GM04504 (cell line): ENCODE measurements around the gene DIP2A.
"Not testable (repeated sequence)": the region's sequence is repeated elsewhere in the genome, so short reads cannot be mapped to it uniquely, and the experiment has no call there.

ENCODE experiments used
- DNase-seq: peaks from one replicate; pipeline ENCODE4 v3.0.0-alpha.2; 2012; ENCODE audit warnings: low read depth

The DIP2A gene

GRCh38 chr21:46557919-46558392 lies 99.3 kb downstream of the DIP2A start:
- no peak for DNase-seq

GRCh38 chr21:46559291-46559983 lies 100.7 kb downstream of the DIP2A start:
- DNase-seq, result no peak

GRCh38 chr21:46560568-46561444 lies 102.1 kb downstream of the DIP2A start:
- DNase-seq, result no peak

GRCh38 chr21:46561445-46562090 lies 102.9 kb downstream of the DIP2A start:
- DNase-seq, result no peak

GRCh38 chr21:46562472-46562871 lies 103.8 kb downstream of the DIP2A start:
- no peak for DNase-seq

GRCh38 chr21:46562964-46563607 lies 104.4 kb downstream of the DIP2A start:
- no peak for DNase-seq

- DNase-seq, result peak; percentile 9
Observed at GRCh38 chr21:46564391-46564790, 105.7 kb downstream of the DIP2A start.

DNA sequence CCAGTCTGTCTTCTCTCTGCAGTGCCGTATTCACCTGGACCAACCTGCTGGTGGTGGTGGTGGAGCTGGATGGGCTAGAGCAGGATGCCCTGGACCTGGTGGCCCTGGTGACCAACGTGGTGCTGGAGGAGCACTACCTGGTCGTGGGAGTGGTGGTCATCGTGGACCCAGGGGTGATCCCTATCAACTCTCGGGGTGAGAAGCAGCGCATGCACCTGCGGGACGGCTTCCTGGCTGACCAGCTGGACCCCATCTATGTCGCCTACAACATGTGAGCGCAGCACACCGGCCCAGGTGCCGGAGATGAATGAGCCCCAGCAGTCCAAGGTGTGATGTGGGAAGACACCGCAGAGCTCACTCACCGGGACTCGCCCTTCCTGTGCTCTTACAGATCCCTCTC lies 108.7 kb downstream of the DIP2A start:
- DNase-seq, result no peak

GRCh38 chr21:46568562-46568961 lies 109.9 kb downstream of the DIP2A start:
- DNase-seq, result no peak

GRCh38 chr21:46569081-46569480 lies 110.4 kb downstream of the DIP2A start:
- peak; percentile 3 for DNase-seq

DNA sequence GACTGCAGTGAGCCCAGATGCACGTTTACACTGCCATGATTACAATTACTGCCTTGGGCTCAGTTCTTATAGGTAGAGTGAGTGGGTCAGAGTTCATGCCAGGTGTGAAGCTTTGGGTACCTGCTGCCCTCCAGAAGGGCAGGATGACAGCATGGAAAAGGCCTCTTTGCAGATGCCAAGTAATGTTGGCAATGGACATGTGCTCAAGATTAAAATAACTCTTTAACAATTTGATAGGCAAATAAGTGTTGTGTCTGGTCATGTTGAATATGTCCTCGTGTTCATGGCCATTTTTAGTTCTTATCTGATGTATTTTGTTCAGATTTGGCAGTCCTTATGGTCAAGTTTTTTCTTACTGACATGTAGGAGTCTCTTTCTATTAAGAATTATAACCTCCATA lies 111.4 kb downstream of the DIP2A start:
- DNase-seq, result no peak

- DNase-seq, result no peak
Observed at GRCh38 chr21:46570631-46571030, 111.9 kb downstream of the DIP2A start.

GRCh38 chr21:46572850-46573249 lies 114.2 kb downstream of the DIP2A start:
- DNase-seq, result no peak

DNA sequence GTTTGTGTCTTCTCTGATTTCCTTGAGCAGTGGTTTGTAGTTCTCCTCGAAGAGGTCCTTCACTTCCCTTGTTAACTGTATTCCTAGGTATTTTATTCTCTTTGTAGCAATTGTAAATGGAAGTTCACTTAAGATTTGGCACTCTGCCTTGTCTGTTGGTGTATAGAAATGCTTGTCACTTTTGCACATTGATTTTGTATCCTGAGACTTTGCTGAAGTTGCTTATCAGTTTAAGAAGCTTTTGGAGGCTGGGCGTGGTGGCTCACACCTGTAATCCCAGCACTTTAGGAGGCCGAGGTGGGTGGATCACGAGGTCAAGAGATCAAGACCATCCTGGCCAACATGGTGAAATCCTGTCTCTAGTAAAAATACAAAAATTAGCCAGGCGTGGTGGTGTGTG lies 119.1 kb downstream of the DIP2A start:
- not testable (repeated sequence) for DNase-seq

DNA sequence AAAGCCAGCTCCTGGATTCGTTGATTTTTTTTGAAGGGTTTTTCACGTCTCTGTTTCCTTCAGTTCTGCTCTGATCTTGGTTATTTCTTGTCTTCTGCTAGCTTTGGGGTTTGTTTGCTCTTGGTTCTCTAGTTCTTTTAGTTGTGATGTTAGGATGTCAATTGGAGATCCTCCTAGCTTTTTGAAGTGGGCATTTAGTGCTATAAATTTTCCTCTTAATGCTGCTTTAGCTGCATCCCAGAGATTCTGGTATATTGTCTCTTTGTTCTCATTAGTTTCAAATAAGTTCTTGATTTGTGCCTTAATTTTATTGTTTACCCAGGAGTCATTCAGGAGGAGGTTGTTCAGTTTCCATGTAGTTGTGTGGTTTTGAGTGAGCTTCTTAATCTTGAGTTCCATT lies 120.7 kb downstream of the DIP2A start:
- DNase-seq, result not testable (repeated sequence)

DNA sequence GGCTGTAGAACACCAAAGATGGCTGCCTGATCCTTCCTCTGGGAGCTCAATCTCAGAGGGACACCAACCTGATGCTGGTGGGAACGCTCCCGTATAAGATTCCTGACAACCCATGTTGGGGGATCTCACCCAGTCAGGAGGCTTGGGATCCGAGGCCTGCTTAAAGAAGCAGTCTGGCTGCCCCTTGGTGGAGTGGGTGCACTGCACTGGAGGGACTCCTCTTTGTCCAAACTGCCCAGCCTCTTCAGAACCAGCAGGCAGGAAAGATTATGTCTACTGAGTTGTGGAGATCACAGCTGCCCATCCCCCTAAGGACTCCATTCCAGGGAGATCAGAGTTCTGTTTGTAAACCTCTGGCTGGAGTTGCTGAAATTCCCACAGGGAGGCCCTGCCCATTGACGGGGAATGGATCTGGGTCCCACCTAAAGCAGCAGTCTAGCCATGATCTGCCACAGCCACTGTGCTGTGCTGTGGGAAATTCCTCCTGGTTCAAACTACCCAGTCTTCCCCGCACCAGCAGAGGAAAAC lies 123.2 kb downstream of the DIP2A start:
- DNase-seq, result no peak

GRCh38 chr21:46585191-46585953 lies 126.7 kb downstream of the DIP2A start:
- no peak for DNase-seq

DNA sequence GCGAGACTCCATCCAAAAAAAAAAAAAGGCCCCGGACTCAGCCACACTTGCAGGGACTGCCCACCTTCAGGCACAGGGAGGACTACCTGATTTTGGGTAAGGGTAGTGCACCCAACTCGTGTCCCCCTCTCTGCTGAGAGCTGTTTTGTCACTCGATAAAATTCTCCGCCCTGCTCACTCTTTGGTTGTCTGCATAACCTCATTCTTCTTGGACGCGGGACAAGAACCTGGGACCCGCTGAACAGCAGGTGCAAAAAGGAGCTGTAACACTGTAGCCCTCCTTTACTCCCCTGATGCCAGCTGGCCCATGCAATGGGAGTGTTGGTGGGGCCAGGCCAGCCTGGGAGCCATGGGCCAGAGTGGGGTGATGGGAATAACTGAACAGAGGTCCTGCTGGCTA lies 135.6 kb downstream of the DIP2A start:
- no peak for DNase-seq

DNA sequence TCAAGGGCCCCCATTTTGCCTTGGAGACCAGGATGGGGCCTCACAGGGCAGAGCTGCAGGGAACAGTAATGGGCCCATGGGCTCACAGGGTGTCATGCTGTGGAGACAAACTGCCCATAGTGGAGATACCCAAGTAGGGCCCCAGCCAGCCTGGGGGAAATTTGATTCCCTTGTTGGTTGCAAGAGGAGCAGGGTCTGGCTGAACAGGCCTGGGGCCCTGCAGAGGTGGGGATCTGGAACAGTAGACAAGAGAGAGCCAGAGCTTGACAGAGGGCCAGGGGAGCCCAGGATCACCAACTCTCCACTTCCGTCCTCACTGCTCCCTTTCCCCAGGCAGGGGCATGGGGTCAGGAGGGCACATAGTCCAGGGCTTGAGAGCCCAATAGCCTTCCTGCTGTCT lies 137.5 kb downstream of the DIP2A start:
- DNase-seq, result no peak

GRCh38 chr21:46597031-46597430 lies 138.3 kb downstream of the DIP2A start:
- DNase-seq, result no peak

GRCh38 chr21:46597896-46598343 lies 139.2 kb downstream of the DIP2A start:
- no peak for DNase-seq
